ENCODE results near the gene CAPN5.

DNA sequence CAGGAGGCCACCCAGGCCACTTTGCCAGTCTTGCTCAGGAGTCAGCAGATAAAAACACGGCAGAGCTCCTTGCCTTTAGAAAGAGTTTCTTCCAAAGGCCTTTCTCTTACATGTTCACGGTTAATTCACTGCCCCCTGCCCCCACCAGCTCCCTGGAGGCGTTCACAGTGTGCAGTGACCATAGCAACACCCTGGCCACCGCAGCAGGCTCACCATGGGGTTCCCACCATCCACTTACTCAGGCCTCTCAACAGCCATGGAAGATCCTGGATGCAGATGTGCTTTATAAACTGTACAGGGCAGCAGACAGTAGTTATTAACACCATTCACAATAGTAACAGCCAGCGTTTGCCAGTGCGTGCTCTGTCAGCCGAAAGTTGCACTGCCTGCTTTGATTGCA lies 50.7 kb downstream of the CAPN5 start:
- TF ChIP-seq, protein P1, sequence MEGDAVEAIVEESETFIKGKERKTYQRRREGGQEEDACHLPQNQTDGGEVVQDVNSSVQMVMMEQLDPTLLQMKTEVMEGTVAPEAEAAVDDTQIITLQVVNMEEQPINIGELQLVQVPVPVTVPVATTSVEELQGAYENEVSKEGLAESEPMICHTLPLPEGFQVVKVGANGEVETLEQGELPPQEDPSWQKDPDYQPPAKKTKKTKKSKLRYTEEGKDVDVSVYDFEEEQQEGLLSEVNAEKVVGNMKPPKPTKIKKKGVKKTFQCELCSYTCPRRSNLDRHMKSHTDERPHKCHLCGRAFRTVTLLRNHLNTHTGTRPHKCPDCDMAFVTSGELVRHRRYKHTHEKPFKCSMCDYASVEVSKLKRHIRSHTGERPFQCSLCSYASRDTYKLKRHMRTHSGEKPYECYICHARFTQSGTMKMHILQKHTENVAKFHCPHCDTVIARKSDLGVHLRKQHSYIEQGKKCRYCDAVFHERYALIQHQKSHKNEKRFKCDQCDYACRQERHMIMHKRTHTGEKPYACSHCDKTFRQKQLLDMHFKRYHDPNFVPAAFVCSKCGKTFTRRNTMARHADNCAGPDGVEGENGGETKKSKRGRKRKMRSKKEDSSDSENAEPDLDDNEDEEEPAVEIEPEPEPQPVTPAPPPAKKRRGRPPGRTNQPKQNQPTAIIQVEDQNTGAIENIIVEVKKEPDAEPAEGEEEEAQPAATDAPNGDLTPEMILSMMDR (IDR thresholded peaks at IDR 0.05 in 8 of 11, conservative IDR thresholded peaks at IDR 0.05 in 3 of 11) = no peak
- no peak for TF ChIP-seq POLR2AphosphoS5 (IDR thresholded peaks at IDR 0.05)
